ENCODE measurements around the gene GNAT1. TPM values are rescaled to one million over a fixed set of nuclear protein-coding genes. Genes with fewer than 3 reads are reported as not detected.
A peak's percentile ranks its signal among the peaks of the same experiment; 100 is the strongest.
"Not testable (repeated sequence)": the region's sequence is repeated elsewhere in the genome, so short reads cannot be mapped to it uniquely, and the experiment has no call there.

Gene GNAT1
- polyA plus RNA-seq, 2 of the 4 experiments (the other 2 are of a cell fraction), result not detected

DNA sequence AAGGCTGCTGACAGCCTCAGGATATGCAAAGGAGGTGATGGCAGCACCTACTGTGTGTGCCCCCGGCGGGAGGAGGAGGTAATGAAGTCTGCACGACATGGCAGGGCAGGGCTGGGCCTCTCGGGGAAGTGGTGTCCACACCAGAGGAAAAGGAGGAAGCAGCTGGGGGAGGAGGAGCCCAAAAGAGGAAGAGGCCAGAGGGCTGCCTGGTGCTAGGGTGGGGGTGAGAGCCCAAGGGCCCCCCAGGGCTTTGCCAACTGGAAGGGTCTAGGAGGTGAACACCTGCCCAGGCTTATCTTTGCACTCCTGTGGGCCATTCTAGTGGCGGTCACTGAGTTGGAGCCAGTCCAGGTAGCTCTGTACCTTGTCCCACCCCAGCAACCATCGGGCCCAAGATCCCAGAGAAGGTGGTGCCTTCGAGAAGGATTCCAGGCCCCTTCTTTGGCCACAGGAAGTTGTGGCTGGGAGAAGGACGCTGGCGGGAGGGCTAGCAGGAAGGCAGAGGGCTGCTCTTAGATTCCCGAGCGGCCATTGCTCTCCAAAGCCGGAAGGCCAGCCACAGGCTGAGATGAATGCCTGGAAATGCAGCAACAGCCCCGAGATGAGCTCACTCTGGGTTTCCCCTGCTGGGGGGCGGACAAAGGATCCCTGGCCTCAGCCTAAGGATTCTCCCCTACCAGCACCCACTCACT lies 51.6 kb downstream of the GNAT1 start:
- Histone ChIP-seq H3K4me3 (no peak overlapping the region), H3K27ac (peak overlapping the region in 1 of 2 experiments; percentile 40; a peak in 2 of 6 replicates), H3K4me2 (no peak overlapping the region), H3K9me3 (no peaks in the 10 kb centered on the region), H3K4me1 (peaks cover 35% of the 10 kb centered on the region)
- FAIRE-seq (no peak), ATAC-seq (no peak), DNase-seq (ENCODE audit: low read depth in 1 of 2, low spot score in 1 of 2) (no peak)
- WGBS (ENCODE audit: missing lambda C conversion rate), result 72% methylated on average over 11 of the region's 14 CpGs
- ChIA-PET CTCF (interaction anchor here (0.8 to 4.7 kb wide), 7 partner anchors 11 to 49 kb away, joined by 3 to 27 read pairs (median 3); no protein-coding TSS in a partner anchor), POLR2A (no interaction called here)
- no peak for TF ChIP-seq FOSB (CRISPR knock-in tag; IDR thresholded peaks at IDR 0.05)
- TF ChIP-seq, protein P1, sequence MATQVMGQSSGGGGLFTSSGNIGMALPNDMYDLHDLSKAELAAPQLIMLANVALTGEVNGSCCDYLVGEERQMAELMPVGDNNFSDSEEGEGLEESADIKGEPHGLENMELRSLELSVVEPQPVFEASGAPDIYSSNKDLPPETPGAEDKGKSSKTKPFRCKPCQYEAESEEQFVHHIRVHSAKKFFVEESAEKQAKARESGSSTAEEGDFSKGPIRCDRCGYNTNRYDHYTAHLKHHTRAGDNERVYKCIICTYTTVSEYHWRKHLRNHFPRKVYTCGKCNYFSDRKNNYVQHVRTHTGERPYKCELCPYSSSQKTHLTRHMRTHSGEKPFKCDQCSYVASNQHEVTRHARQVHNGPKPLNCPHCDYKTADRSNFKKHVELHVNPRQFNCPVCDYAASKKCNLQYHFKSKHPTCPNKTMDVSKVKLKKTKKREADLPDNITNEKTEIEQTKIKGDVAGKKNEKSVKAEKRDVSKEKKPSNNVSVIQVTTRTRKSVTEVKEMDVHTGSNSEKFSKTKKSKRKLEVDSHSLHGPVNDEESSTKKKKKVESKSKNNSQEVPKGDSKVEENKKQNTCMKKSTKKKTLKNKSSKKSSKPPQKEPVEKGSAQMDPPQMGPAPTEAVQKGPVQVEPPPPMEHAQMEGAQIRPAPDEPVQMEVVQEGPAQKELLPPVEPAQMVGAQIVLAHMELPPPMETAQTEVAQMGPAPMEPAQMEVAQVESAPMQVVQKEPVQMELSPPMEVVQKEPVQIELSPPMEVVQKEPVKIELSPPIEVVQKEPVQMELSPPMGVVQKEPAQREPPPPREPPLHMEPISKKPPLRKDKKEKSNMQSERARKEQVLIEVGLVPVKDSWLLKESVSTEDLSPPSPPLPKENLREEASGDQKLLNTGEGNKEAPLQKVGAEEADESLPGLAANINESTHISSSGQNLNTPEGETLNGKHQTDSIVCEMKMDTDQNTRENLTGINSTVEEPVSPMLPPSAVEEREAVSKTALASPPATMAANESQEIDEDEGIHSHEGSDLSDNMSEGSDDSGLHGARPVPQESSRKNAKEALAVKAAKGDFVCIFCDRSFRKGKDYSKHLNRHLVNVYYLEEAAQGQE (IDR thresholded peaks at IDR 0.05), result no peak
- TF ChIP-seq GATA3 (IDR thresholded peaks at IDR 0.05; ENCODE audit: borderline replicate concordance), result no peak
- TF ChIP-seq SREBF2 (IDR thresholded peaks at IDR 0.05), result no peak
- TF ChIP-seq MYC (IDR thresholded peaks at IDR 0.05; ENCODE audit: borderline replicate concordance, low read length), result no peak
- TF ChIP-seq, protein P2, sequence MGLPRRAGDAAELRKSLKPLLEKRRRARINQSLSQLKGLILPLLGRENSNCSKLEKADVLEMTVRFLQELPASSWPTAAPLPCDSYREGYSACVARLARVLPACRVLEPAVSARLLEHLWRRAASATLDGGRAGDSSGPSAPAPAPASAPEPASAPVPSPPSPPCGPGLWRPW (IDR thresholded peaks at IDR 0.05), result no peak
- TF ChIP-seq, protein P3, sequence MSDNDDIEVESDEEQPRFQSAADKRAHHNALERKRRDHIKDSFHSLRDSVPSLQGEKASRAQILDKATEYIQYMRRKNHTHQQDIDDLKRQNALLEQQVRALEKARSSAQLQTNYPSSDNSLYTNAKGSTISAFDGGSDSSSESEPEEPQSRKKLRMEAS (IDR thresholded peaks at IDR 0.05), result no peak

DNA sequence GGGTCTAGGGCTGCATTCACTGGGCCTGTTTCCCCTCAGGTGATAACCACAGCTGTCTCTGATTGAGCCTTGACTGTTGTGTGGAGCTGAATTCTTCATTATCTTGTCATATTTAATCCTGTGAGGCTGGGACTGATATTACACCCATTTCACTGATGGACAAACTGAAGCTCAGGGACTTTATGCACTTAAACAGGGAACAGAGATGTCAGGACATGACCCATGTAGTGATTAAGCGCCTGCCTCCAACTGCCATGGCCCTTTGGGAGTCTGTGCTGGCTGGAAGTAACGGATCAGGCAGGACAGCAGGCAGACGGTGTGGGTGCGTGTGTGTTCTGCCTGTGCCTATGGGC lies 52.1 kb downstream of the GNAT1 start:
- WGBS (ENCODE audit: missing lambda C conversion rate), result 100% methylated on average over 4 of the region's 4 CpGs
- no peak for ATAC-seq

DNA sequence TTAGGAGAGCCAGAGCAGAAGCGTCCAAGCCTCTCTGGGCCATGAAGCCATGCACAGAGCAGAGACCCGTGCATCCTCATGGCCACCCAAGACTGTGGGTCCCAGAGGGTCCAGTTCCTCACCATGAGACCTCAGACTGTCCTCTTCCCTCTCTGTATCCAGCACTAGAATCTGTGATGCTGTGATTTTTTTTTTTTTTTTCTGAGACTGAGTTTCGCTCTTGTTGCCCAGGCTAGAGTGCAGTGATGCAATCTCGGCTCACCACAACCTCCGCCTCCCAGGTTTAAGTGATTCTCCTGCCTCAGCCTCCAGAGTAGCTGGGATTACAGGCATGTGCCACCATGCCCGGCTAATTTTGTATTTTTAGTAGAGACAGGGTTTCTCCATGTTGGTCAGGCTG lies 53.4 kb downstream of the GNAT1 start:
- CTCF ChIA-PET, result interaction anchor here (0.8 to 1.2 kb wide), 5 partner anchors 12 to 51 kb away, joined by 3 to 4 read pairs (median 3); no protein-coding TSS in a partner anchor
- not testable (repeated sequence) for H3K9me3 ChIP-seq; FAIRE-seq; H3K4me2 ChIP-seq; DNase-seq (ENCODE audit: low read depth in 1 of 2, low spot score in 1 of 2); ATAC-seq; H3K4me3 ChIP-seq
- H3K27ac ChIP-seq, result peak overlapping the region in 1 of 2 experiments; percentile 32; a peak in 2 of 6 replicates
- POLR2A ChIA-PET, result interaction anchor here (0.7 to 1.2 kb wide), 2 partner anchors 9 to 12 kb away, joined by 3 to 6 read pairs; partner anchors contain the start of gene GNAI2
- peaks cover 35% of the 10 kb centered on the region for H3K4me1 ChIP-seq
- 93% methylated on average over 6 of the region's 6 CpGs for WGBS (ENCODE audit: missing lambda C conversion rate)

More for the DNA sequence above, 52.1 kb downstream of the GNAT1 start:
- DNase-seq (ENCODE audit: low read depth in 1 of 2, low spot score in 1 of 2), result no peak
- ChIA-PET CTCF (interaction anchor here (0.7 to 4.7 kb wide), 8 partner anchors 11 to 49 kb away, joined by 3 to 27 read pairs (median 3); no protein-coding TSS in a partner anchor), POLR2A (interaction anchor here (1.2 kb wide), 1 partner anchor 8 kb away, joined by 6 read pairs; the partner anchor contains the start of gene GNAI2)
- H3K4me2 ChIP-seq, result no peak overlapping the region
- peaks cover 35% of the 10 kb centered on the region for H3K4me1 ChIP-seq
- no peak overlapping the region for H3K4me3 ChIP-seq
- H3K27ac ChIP-seq, result peak overlapping the region in 1 of 2 experiments; percentile 40; a peak in 2 of 6 replicates
- peak; percentile 43; the same call in 1 of the 2 replicates for TF ChIP-seq KDM1A (IDR thresholded peaks at IDR 0.05; ENCODE audit: low read depth)
- TF ChIP-seq CHD4 (IDR thresholded peaks at IDR 0.05; ENCODE audit: borderline replicate concordance), result no peak
- TF ChIP-seq JUNB (IDR thresholded peaks at IDR 0.05), result no peak
- no peak for TF ChIP-seq MAZ (IDR thresholded peaks at IDR 0.05; ENCODE audit: borderline replicate concordance, low read depth, low read length)
- H3K9me3 ChIP-seq, result no peaks in the 10 kb centered on the region
- no peak for FAIRE-seq

DNA sequence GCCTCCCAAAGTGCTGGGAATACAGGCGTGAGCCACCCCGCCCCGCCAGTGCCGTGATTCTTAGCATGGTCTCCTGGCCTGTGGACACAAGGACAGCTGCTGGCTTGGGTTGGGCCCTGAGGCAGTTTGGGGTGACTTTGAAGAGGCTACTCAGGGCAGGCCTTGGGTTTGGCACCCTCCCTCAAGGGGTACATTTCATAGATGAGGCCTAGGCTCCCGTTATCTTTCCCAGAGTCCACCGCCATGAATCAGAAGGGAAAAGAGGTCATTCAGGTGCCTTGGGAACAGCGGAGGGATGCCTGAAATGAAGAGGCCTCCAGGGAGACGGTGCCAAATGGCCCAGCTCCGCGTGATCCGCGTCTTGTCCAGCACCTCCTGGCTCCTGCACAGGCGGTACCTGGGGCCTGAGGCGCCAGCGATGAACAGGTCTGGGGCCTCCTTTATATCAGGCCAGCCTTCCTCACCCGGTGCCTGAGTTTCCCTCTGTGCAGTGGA lies 53.9 kb downstream of the GNAT1 start:
- FAIRE-seq, result no peak
- peak overlapping the region; percentile 83 for H3K4me2 ChIP-seq

More for the DNA sequence above, 53.9 kb downstream of the GNAT1 start:
- 93% methylated on average over 13 of the region's 16 CpGs for WGBS (ENCODE audit: missing lambda C conversion rate)
- TF ChIP-seq FOSL2 (IDR thresholded peaks at IDR 0.05), result no peak
- TF ChIP-seq FOSL2 (CRISPR knock-in tag; IDR thresholded peaks at IDR 0.05), result no peak
- no peak for TF ChIP-seq ZSCAN20 (CRISPR knock-in tag; IDR thresholded peaks at IDR 0.05)
- TF ChIP-seq EP300 (IDR thresholded peaks at IDR 0.05), result no peak
- no peak for TF ChIP-seq TFCP2L1 (CRISPR knock-in tag; IDR thresholded peaks at IDR 0.05)
- CTCF ChIA-PET, result interaction anchor here (0.8 to 1.9 kb wide), 6 partner anchors 12 to 56 kb away, joined by 3 to 4 read pairs (median 3); no protein-coding TSS in a partner anchor
- POLR2A ChIA-PET, result interaction anchor here (0.7 kb wide), 1 partner anchor 11 kb away, joined by 3 read pairs; no protein-coding TSS in a partner anchor
- Histone ChIP-seq H3K9me3 (no peaks in the 10 kb centered on the region), H3K4me1 (peaks cover 35% of the 10 kb centered on the region), H3K4me3 (peak overlapping the region; percentile 41; the same call in 2 of the 3 replicates), H3K27ac (peak overlapping the region; percentile 89 to 95)
- DNase-seq (ENCODE audit: low read depth in 1 of 2, low spot score in 1 of 2) (no peak), ATAC-seq (peak; percentile 1 to 10; a peak in 3 of 6 replicates)
